DMS53 treated with DMSO at 0.1 percent for 48 hours (cell line): ENCODE measurements around the gene DNAH1.

Experiments used
- DNase-seq: peaks from one replicate; lab custom pipeline; 2025; ENCODE audit not compliant: unreplicated experiment; lab: John Stamatoyannopoulos, UW

Gene DNAH1

GRCh38 chr3:52310861-52311575 is 5.1 kb upstream of the DNAH1 start:
- DNase-seq, result no peak

DNA sequence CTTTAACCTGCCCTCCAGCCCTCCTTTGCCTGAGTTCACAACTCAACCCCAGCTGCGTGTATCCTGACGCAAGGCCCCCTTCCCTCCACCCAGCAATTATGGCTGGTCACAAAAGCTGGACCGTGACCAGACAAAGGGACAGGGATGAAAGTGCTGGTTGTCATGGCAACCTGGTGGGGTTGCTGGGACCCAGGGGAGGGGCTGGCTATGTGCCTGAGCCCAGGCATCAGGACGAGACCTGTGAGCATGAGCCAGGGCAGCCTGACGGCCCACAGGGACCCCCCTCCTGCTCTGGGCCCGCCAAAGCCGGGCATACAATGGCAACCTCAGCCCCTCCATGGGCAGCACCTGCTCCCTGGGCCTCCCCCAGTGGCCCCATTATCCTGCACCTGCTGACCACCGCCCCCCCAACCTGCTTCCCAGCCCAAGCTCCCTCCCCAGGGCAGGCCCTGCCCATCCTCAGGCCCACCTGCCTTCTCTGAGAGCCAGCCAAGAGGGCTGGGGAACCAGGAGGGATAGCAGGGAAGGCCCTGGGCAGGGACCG is 4.5 kb upstream of the DNAH1 start:
- DNase-seq, result no peak

DNA sequence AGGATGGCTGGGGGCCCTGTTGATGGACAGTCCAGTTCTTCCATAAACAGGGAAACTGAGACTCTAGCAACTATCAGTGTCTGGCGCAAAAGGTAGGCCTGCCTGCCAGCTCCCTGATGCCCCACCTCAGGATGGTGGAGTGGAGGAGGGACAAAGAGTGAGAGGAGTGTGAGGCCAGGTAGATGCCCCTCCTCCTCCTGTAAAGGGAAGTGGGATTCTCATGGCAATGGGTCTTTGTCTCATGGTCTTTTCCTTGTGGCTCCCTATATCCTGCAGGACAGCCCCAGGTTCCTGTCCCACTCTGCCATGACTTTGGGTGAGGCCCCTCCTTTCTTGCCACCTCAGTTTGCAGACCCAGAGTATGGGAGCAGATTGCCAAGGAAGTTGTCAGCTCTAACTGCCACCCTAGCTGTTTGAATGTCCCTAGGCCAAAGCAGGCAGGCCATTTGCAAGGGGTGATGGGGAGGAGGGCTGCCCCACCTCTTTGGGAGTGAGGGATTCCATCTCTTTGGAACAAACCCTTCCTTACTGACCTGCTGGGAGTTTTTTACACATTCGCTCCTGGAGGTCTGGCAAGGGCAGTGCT is 2.8 kb upstream of the DNAH1 start:
- no peak for DNase-seq

- peak; percentile 0 for DNase-seq
Measured at GRCh38 chr3:52313774-52314188, 2.3 kb upstream of the DNAH1 start.

DNA sequence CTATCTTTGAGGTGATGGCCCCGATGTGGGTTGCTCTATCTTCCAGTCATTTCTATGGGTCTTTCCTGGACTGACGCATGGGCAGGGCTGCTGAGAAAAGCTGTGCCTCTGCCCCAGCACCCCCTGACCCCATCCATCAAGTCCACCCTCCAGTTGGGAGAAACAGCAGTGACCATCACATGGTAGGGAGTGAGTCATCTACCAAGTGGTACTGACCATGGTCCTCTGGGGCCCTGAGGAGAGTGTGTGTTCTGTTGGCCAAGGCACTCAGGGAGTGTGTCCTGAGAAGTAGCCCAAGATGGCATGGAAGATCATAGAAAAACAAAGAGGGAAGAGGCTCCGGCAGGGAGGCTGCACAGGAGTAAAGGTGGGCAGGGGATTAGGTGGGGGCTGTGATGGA is 1.6 kb upstream of the DNAH1 start:
- DNase-seq, result no peak

GRCh38 chr3:52315006-52315405 is 1.1 kb upstream of the DNAH1 start:
- DNase-seq, result no peak

DNA sequence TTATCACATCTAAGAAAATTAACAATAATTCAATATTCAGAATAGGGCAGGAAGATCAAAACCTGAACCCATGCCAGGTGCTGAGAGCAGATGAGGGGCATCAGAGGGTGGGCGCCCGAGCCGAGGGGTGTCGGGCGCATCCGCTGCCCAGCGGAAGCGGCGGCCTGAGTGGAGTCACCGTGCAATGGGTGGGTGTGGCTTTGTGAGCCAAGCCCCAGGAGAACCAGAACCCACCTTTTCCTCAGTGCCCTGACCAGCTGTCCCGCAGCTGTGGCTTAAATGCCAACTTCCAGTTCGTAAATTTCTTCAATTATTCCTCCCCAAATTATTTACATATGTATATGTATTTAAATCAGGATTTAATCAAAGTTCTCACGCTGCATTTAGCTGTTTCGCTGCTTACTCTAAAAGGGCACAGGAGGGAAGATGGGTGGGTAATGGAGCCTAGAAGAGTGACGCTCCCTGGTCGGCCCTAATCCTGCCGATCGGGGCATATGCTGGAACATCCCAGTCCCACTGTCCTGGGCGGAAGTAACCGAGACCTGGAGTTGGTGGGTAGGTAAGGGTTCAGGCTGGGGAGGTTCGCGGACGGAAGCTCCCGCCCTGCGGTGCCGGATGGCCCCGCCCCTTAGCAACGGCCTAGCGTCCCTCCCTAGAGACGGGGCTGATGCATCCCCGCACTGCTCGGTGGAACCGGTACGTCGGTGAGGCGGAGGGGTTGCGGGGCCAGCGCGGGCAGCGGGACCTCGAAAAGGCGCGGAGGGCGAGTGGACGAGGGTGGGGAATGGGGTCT is 1.3 kb downstream of the DNAH1 start:
- DNase-seq, result peak; percentile 11

- DNase-seq, result no peak
Measured at GRCh38 chr3:52318186-52318816, 2.2 kb downstream of the DNAH1 start.

- DNase-seq, result no peak
Measured at GRCh38 chr3:52319921-52320595, 3.9 kb downstream of the DNAH1 start.

GRCh38 chr3:52321481-52321880 is 5.4 kb downstream of the DNAH1 start:
- no peak for DNase-seq

DNA sequence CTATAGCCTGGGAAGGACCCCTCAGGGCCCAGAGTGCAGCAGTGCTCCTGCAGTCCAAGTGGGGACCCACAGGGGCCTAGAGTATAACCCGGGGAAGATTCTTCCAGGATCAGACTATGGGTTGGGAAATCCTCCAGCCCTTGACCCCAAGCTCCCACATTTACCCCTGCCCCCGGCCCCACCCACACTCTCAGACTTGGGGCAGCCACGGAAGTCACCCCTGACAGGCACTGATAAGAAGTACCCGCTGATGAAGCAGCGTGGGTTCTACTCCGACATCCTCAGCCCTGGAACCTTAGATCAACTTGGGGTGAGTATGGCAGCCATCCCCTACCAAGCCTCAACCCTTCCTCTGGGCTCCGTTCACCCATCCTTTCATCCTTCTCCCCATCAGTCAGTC is 6.3 kb downstream of the DNAH1 start:
- no peak for DNase-seq

DNA sequence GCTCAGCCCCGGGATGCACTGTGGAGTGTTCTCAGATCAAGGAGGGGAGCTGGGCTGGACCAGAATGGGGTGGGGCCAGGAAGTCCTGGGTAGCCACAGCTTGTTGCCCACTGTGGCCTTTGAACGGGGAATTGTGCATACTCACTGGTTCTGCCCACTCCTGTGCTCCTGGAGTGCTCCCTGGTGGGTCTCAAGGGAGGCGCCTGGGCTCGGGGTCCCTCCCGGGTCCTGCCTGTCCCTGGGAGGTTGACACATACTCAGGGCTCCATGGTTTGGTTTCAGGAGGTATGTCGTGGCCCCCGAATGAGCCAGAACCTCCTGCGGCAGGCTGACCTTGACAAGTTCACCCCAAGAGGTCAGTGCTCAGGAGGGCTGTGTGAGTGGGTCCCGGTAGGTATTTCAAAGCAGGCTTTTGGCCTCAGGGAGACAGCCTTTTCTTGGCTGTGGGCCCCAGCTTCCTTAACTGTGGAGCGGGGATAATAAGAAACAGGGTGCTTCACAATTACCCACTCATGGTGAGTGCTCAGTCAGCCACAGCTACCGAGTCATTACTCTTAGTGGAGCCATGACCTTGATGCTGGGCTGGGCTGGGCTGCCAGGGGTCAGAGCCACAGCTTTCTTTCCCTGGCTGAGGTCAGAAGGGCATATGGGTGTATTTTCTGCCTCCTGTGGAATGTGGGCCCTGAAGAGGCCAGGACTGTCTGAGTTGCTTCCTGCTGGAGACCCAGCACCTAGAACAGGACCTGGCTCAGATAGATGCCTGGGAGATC is 7.6 kb downstream of the DNAH1 start:
- no peak for DNase-seq

DNA sequence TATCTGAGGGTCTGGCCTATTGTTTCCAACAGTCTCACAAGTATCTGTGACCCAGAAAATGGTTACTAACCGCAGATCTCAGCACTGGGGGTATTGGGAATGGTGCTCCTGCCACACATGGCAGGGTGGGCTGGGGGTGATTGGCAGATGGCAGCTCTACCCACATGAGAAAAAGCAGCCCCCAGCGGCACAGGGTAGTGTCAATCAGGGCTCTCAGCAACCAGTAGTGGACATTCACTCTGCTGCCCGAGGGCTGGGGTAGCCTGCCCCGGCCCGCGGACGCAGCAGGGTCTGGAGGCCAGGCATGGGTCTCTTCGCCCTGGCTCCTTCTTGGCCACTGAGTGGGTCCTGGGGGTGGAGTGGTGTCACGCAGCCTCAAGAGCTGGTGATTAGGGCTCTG is 8.6 kb downstream of the DNAH1 start:
- no peak for DNase-seq

DNA sequence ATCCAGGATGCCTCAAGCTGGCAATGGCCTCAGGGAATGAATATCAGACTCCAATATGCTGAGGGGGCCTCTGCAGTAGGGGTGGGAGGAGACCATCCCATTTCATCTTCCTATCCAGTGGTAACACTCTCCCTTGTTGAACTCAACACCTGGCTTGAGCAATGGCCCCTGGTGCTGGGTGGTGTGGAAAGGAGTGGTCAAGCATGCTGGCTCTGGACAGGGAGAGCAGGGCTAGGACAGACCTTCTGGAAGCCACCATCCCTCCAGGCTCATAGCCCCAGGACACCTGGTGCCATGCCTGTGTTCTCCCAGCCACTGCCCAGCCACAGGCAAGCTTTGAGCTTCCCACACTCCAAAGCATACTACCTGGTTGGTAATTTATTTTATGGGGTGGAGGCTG is 9.6 kb downstream of the DNAH1 start:
- no peak for DNase-seq

GRCh38 chr3:52326976-52327375 is 10.9 kb downstream of the DNAH1 start:
- no peak for DNase-seq

DNA sequence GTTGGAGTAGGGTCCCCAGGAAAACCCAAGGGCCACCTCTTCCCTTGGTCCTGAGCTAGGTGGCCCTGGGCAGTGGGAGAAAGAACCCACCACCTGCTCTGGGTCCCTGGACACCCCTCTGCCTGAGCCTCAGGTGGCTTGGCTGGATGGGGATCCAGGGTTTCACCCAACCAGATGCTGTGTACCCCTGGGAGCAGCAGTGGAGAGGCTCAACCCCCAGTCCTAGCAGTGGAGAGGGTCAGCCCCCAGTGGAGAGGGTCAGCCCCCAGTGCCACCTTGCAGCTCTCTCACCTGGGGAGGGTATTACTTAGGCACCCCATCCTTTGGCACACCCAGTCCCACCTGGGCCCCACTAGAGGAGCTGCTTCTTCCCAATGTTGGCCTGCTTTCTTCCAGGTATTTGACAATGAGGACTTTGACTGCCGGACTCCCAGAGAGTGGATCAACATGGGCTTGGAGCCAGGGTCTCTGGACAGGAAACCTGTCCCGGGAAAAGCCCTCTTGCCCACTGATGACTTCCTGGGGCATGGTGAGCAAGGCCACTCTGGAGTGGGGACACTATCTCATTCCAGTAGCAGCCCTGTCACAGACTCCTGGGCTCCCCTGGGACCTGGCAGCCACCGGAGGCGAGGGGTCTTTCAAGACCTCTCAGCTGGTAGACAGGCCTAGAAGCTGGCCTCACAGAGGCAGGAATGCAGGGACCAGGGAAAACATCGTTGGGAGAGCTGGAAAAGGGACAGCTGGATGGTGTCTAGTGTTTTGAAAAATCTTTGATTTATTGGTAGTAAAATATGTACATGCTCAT is 11.6 kb downstream of the DNAH1 start:
- no peak for DNase-seq

DNA sequence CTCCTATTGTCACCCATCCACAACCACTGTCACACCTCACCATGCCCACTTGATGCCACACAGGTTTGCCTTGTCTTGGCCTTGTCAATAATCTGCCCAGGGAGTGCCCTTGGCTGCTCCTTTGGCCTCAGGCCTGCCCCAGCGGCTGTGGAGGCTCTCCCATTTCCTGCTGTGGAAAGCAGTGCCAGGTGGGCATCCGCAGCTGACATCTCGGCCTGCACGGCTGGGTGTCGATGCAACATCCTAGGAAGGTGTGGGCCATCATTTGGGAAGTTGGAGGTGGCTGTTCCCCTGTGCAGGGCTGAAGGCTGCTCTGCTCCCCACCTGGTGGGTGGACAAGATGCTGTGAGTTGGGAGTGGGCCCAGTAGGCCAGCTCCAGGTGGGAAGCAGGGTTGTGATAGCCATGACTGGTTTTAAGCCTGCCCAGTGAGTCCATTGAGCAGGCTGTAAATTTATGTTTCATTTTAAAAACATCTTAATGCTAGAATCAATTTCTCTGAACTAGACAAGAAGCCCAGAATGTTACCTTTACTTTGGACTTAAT is 12.5 kb downstream of the DNAH1 start:
- DNase-seq, result no peak

DNA sequence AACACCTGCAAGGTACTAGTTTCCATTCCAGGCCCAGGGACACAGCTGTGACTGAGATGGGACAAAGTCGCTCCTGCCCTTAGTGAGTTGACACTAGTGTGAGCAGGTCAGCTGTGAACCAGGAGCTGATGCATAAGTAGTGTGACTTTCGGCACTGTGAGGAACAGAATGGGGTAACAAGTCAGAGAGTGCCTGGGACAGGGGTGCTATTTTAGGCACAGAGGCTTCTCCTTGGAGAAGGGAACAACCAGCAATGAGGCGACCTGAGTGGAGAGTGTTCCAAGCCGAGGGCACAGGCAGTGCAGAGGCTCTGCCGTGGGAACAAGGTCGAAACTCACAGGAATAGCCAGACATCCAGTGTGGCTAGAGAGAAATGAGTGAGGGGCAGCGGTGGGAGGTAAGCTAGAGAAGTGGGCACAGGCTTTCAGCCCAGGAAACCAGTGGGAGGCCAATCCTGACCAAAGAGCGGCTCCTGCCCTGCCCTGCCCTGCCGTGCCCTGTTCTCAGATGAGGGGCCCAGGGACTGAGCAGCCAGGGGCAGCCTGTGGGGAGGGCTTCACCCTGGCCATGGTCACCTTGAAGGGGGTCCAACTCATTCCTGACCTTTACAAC is 14.2 kb downstream of the DNAH1 start:
- no peak for DNase-seq

DNA sequence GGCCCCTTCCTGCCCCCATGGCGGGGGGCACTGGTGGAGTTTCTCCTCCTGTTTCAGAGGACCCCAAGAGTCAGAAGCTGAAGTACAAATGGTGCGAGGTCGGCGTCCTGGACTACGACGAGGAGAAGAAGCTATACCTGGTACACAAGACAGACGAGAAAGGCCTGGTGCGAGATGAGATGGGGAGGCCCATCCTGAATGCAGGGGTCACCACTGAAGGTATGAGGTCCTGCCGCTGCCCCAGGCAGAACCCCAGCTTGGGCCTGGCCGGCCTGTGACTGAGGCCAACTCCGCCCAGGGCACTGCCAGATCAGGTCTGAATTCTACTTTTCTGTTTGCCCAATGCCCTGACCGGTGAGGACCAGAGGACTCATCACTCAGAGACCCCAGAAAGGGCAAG is 15.0 kb downstream of the DNAH1 start:
- DNase-seq, result no peak
